H4 (cell line): ENCODE results near the gene FAAP24. TPM values are rescaled to one million over a fixed set of nuclear protein-coding genes. Genes with fewer than 3 reads are reported as not detected.
"Not testable (repeated sequence)": the region's sequence is repeated elsewhere in the genome, so short reads cannot be mapped to it uniquely, and the experiment has no call there.

ENCODE experiments used
- DNase-seq: peaks from one replicate; pipeline ENCODE4 v3.0.0-alpha.2; 2015; ENCODE audit warnings: low spot score
- total RNA-seq: library from RNA; depleted of rRNA; stranded (reverse); fragments of >200 nt; shearing (Covaris generic); gene quantifications from 2 replicates; pipeline ENCODE4 v1.2.3, GENCODE V29; 2014; rRNA removed

Gene FAAP24
- total RNA-seq, 1 experiment from 2014 or later, result 12.5 TPM

GRCh38 chr19:32998722-32999121 lies 26.7 kb downstream of the FAAP24 start:
- no peak for DNase-seq

DNA sequence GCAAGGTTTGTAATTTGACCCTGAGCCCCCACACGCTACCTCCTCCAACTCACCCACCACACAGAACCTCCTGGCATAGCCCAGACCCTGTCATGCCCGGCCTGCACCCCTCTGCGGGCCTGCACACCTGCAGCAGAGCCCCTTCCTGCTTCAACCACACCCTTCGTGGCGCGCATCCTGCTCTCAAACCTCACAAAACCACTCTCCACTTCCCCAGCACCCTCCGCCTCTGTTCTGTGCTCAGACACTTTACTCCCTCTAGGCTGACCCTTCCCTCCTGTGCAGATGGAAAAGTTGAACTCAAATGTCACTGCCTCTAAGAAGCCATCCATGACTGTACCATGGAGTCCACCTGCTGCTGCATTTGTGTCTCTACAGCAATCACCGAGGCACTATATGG lies 28.5 kb downstream of the FAAP24 start:
- no peak for DNase-seq

- DNase-seq, result no peak
Observed at GRCh38 chr19:33000910-33001309, 28.9 kb downstream of the FAAP24 start.

GRCh38 chr19:33002126-33002865 lies 30.3 kb downstream of the FAAP24 start:
- DNase-seq, result not testable (repeated sequence)

GRCh38 chr19:33003424-33004024 lies 31.5 kb downstream of the FAAP24 start:
- not testable (repeated sequence) for DNase-seq

GRCh38 chr19:33005440-33005839 lies 33.4 kb downstream of the FAAP24 start:
- no peak for DNase-seq

- no peak for DNase-seq
Observed at GRCh38 chr19:33008738-33009137, 36.7 kb downstream of the FAAP24 start.

DNA sequence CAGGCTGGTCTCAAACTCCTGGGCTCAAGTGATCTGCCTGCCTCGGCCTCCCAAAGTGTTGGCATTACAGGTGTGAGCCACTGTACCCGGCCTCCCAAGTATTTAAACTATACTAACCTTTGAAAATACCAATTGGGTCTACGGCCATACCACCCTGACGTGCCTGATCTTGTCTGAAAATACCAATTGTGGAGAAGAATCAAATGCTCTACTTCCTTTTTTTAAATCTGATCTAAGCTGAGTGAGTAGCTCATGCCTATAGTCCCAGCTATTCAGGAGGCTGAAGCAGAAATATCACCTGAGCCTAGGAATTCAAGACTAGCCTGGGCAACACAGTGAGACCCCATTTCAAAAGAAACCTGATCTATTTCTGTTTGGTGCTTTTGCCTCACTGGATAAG lies 38.8 kb downstream of the FAAP24 start:
- DNase-seq, result not testable (repeated sequence)

DNA sequence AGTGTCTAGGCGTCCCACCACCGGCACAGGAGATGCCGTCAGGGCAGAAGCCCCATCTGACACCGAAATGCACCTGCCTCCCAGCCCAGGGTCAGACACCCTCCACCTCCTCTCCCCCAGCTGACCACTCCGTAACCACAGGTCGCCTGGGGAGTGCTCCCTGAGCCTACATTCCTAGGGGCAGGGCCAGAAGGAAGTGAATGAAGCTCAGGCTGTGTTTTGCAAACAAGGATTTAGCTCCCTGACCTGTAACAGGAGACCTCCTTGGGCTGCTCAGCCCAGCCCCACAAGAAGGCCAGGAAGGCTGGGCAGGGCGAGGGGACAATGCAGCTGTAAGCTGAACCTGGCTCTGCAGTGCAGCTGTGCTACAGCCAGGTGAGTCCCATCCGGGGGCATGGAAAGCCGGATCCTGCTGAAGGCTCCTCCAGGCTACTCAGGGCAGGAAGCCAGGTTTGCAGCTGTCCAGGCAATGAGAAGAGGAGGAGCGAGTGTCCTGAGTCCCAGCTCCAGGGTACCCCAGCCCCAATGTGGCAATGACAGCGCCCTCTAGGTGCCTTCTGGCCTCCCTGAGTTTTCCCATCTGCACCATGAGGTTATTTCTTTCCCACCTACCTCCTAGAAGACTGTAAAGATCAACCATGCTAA lies 50.6 kb downstream of the FAAP24 start:
- no peak for DNase-seq

DNA sequence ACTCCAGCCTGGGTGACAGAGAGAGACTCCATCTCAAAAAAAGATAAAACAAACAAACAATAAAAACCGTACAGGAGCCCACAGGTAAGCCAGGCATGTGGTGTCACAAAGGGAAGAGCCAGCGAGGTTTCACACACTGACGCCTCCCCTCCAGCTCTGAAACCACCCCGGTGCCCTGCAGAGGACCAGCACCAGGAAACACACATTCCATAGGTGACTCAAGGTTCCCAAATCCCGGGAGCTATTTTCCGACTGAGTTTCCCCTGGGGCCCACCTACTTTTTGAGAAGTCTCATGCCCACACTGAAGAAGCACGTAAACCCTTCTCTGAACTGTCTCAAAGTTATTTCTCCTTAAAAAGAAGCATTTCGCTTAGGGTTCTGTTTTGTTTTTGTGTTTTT lies 52.4 kb downstream of the FAAP24 start:
- no peak for DNase-seq

DNA sequence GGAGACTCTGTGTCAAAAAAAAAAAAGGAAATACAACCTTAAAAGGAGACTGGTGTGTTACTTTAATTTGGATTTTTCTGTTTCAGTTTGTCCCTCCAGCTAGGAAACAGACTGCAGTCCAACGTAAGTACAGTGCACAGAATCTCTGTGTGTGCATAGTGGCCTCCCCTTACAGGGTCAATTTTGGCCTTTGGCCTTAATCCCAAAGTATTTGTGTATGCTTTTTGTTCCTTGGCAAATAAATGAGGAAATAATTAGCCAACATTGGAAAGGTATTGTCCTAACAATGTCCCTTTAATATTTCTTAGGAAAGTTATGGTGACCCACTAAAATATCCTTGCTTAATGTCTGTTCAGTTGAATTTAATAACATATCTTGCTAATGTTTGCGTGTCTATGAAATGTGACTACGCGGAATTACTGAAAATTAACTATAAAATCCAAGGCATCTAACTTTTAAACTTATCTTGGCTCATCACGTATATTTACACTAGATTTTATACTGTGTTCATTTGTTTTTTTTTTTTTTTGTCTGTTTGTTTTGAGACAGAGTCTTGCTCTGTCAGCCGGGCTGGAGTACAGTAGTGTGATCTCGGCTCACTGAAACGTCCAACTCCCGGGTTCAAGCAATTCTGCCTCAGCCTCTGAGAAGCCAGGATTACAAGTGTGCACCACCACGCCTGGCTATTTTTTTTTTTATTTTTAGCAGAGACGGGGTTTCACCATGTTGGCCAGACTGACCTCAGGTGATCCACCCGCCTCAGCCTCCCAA lies 53.6 kb downstream of the FAAP24 start:
- not testable (repeated sequence) for DNase-seq

DNA sequence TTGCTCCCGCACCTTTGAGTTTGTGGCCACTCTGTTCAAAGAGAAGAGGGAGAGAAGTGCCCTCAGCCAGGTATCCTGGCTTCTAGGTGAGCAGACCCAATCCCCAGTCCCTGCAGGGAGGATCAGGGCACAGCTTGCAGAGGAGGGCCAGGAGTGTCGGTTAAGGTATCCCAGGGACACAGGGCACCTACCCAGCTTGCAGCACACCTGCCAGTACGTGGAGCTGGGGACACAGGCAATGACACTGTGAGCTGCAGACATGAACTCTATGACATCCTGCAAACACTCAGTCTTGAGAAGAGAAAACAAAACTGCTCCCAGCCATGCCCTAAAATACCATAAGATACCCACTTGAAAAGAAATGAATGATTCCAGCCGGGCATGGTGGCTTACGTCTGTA lies 54.6 kb downstream of the FAAP24 start:
- DNase-seq, result not testable (repeated sequence)

Other genes with a start within 250 kb of the FAAP24 start
- gene SLC7A9, start 102.5 kb upstream of the FAAP24 start, total RNA-seq, result not detected in 2 replicates
- 10.9 and 19.1 TPM in 2 replicates for gene CEP89, start 284 bp upstream of the FAAP24 start, total RNA-seq
- gene RHPN2, start 92.6 kb downstream of the FAAP24 start, total RNA-seq, result 8.0 and 14.6 TPM in 2 replicates
- 6.6 and 7.5 TPM in 2 replicates for gene GPATCH1, start 108.9 kb downstream of the FAAP24 start, total RNA-seq
- not detected in 2 replicates for gene WDR88, start 159.9 kb downstream of the FAAP24 start, total RNA-seq
- gene LRP3, start 222.1 kb downstream of the FAAP24 start, total RNA-seq, result 11.7 and 17.0 TPM in 2 replicates